SK-N-SH treated with all-trans-retinoic acid at 6 μM for 48 hours (cell line): ENCODE results near the gene ZBED5.
"Not testable (repeated sequence)": the region's sequence is repeated elsewhere in the genome, so short reads cannot be mapped to it uniquely, and the experiment has no call there.

Experiments used
- ATAC-seq: fragments of 200-7000 bp; cut with Tn5 transposase; 3 replicates; pipeline ENCODE4 v1.9.1; 2020; ENCODE audit warnings: mild to moderate bottlenecking, moderate library complexity
- CREB5 ChIP-seq: fragments of 250-450 bp; sonication (Bioruptor Pico); IDR thresholded peaks from 2 replicates; pipeline ENCODE4 v1.5.1; 2020; ENCODE audit warnings: low read depth, mild to moderate bottlenecking, moderate library complexity
- CSDC2 ChIP-seq: fragments of 250-450 bp; sonication (Bioruptor Pico); IDR thresholded peaks from 2 replicates; pipeline ENCODE4 v1.5.0; 2020; ENCODE audit warnings: mild to moderate bottlenecking, moderate library complexity
- CSRNP3 ChIP-seq: fragments of 250-450 bp; sonication (Bioruptor Pico); IDR thresholded peaks from 2 replicates; pipeline ENCODE4 v1.5.1; 2021; ENCODE audit warnings: mild to moderate bottlenecking, moderate library complexity
- GLIS3 ChIP-seq: fragments of 250-450 bp; sonication (Bioruptor Pico); IDR thresholded peaks from 2 replicates; pipeline ENCODE4 v1.5.0; 2020; ENCODE audit warnings: mild to moderate bottlenecking, moderate library complexity
- ISL1 ChIP-seq: fragments of 250-450 bp; sonication (Bioruptor Pico); IDR thresholded peaks from 2 replicates; pipeline ENCODE4 v2.1.2; 2022; ENCODE audit warnings: mild to moderate bottlenecking, moderate library complexity
- OSR1 ChIP-seq: fragments of 250-450 bp; sonication (Bioruptor Pico); IDR thresholded peaks from 2 replicates; pipeline ENCODE4 v1.8.0; 2022; ENCODE audit warnings: moderate library complexity, mild to moderate bottlenecking, inconsistent platforms
- PATZ1 ChIP-seq: fragments of 250-450 bp; sonication (Bioruptor Pico); IDR thresholded peaks from 2 replicates; pipeline ENCODE4 v1.8.0; 2020; ENCODE audit warnings: mild to moderate bottlenecking, moderate library complexity, borderline replicate concordance
- POU6F1 ChIP-seq: fragments of 250-450 bp; sonication (Bioruptor Pico); IDR thresholded peaks from 2 replicates; pipeline ENCODE4 v1.8.0; 2021; ENCODE audit warnings: low read depth, mild to moderate bottlenecking, moderate library complexity, borderline replicate concordance
- PPARA ChIP-seq: fragments of 250-450 bp; sonication (Bioruptor Pico); IDR thresholded peaks from 2 replicates; pipeline ENCODE4 v1.5.0; 2020; ENCODE audit warnings: mild to moderate bottlenecking, borderline replicate concordance
- SNAI2 ChIP-seq: fragments of 250-450 bp; sonication (Bioruptor Pico); IDR thresholded peaks from 2 replicates; pipeline ENCODE4 v1.5.0; 2020; ENCODE audit warnings: mild to moderate bottlenecking, moderate library complexity
- TCF4 ChIP-seq: fragments of 250-450 bp; sonication (Bioruptor Pico); IDR thresholded peaks from 2 replicates; pipeline ENCODE4 v1.8.0; 2021; ENCODE audit warnings: mild to moderate bottlenecking, moderate library complexity, borderline replicate concordance
- TOX ChIP-seq: fragments of 250-450 bp; sonication (Bioruptor Pico); IDR thresholded peaks from 2 replicates; pipeline ENCODE4 v1.8.0; 2021; ENCODE audit warnings: mild to moderate bottlenecking, moderate library complexity, borderline replicate concordance
- TSHZ2 ChIP-seq: fragments of 250-450 bp; sonication (Bioruptor Pico); IDR thresholded peaks from 2 replicates; pipeline ENCODE4 v1.5.0; 2020; ENCODE audit warnings: mild to moderate bottlenecking, moderate library complexity
- ZNF565 ChIP-seq: fragments of 450-650 bp; formaldehyde crosslinking; conservative IDR thresholded peaks from 2 replicates; pipeline ENCODE4 v1.5.0; 2020; ENCODE audit warnings: low read depth, mild to moderate bottlenecking, moderate library complexity
- ZNF70 ChIP-seq: fragments of 450-650 bp; formaldehyde crosslinking; IDR thresholded peaks from 2 replicates; pipeline ENCODE4 v1.5.0; 2020; ENCODE audit warnings: mild to moderate bottlenecking, moderate library complexity
- ZNF8 ChIP-seq: fragments of 450-650 bp; formaldehyde crosslinking; IDR thresholded peaks from 2 replicates; pipeline ENCODE4 v1.5.0; 2020; ENCODE audit warnings: mild to moderate bottlenecking, moderate library complexity

The ZBED5 gene

GRCh38 chr11:10824888-10825287, 33.0 kb downstream of the ZBED5 start:
- no peak for TF ChIP-seq PATZ1 (CRISPR knock-in tag)
- no peak for TF ChIP-seq ZNF70 (CRISPR knock-in tag)
- no peak for TF ChIP-seq TOX (CRISPR knock-in tag)
- TF ChIP-seq GLIS3 (CRISPR knock-in tag), result no peak
- no peak for TF ChIP-seq POU6F1
- no peak for TF ChIP-seq PPARA (CRISPR knock-in tag)
- no peak for TF ChIP-seq ZNF8 (CRISPR knock-in tag)
- no peak for TF ChIP-seq ISL1
- ATAC-seq, result no peak

- ATAC-seq, result no peak
- TF ChIP-seq CREB5 (CRISPR knock-in tag), result no peak
- TF ChIP-seq POU6F1, result no peak
Observed at GRCh38 chr11:10823152-10823579, 34.7 kb downstream of the ZBED5 start.

GRCh38 chr11:10822491-10822890, 35.4 kb downstream of the ZBED5 start:
- ATAC-seq, result not testable (repeated sequence)

GRCh38 chr11:10818594-10818993, 39.3 kb downstream of the ZBED5 start:
- peak; percentile 82 for ATAC-seq
- no peak for TF ChIP-seq CSDC2 (CRISPR knock-in tag)
- no peak for TF ChIP-seq ISL1
- TF ChIP-seq SNAI2, result no peak
- TF ChIP-seq ZNF565 (CRISPR knock-in tag), result no peak
- no peak for TF ChIP-seq OSR1 (CRISPR knock-in tag)
- TF ChIP-seq TOX (CRISPR knock-in tag), result no peak
- TF ChIP-seq TCF4 (CRISPR knock-in tag), result no peak
- no peak for TF ChIP-seq CREB5 (CRISPR knock-in tag)
- TF ChIP-seq ZNF70 (CRISPR knock-in tag), result no peak
- no peak for TF ChIP-seq TSHZ2
- no peak for TF ChIP-seq GLIS3 (CRISPR knock-in tag)
- no peak for TF ChIP-seq CSRNP3
